NCI-H128 (cell line): ENCODE results near the gene SMARCA5.

ENCODE experiments used
- DNase-seq: peaks from one replicate; lab custom pipeline; 2025; ENCODE audit not compliant: unreplicated experiment; lab: John Stamatoyannopoulos, UW

The SMARCA5 gene

DNA sequence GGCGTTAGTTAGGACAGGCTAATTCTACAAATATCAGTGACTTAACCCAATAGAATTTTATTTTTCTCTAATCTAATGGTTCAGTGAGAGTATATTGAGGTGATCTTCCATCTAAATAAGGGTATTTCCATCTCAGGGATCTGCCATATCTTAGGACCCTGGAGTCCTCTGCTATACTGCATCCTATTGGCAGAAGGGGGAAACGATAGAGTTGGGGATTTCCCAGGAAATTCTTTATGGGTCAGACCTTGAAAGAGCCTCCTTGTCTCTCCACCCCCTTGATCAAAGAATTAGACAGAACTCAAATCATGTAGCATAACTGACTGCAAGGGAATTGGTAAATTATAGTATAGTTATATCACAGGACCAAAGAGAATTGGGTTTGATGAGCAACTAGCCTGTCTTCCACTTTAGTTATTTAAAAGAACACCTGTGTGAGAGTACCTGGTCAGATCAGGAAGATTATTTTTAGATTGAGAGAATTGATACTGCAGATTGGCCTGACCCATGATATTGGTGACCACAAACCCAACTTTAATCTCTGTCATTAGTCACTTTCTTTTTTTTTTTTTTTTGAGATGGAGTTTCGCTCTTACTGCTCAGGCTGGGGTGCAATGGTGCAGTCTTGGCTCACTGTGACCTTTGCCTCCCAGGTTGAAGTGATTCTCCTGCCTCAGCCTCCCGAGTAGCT lies 25.6 kb downstream of the SMARCA5 start:
- no peak for DNase-seq

DNA sequence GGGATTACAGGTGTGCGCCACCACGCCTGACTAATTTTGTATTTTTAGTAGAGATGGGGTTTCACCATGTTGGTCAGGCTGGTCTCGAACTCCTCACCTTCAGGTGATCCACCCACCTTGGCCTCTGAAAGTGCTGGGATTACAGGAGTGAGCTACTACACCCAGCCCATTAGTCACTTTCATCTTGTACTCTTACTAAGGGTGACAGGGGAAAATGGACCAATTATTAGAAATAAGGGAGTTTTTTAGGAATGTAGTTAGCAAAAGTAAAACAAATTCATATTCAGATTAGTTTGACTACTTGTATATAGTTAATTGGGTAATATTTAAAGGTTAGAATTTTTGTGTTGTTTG lies 26.1 kb downstream of the SMARCA5 start:
- no peak for DNase-seq

DNA sequence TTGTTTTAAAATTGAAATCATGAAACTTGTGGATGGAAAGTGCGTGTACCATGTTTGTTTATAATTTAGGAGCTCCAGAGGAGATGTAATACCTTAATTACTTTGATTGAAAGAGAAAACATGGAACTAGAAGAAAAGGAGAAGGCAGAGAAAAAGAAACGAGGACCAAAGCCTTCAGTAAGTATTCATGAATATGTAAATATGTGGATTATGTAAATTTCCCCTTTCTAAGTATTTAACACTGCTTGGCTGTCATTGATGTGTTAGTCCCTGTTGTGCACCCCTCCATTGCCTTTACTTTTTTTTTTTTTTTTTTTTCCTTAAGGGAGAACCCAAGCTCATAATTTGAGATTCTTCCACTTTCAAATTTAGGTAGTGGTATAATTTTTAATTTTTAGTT lies 36.4 kb downstream of the SMARCA5 start:
- DNase-seq: no peak

DNA sequence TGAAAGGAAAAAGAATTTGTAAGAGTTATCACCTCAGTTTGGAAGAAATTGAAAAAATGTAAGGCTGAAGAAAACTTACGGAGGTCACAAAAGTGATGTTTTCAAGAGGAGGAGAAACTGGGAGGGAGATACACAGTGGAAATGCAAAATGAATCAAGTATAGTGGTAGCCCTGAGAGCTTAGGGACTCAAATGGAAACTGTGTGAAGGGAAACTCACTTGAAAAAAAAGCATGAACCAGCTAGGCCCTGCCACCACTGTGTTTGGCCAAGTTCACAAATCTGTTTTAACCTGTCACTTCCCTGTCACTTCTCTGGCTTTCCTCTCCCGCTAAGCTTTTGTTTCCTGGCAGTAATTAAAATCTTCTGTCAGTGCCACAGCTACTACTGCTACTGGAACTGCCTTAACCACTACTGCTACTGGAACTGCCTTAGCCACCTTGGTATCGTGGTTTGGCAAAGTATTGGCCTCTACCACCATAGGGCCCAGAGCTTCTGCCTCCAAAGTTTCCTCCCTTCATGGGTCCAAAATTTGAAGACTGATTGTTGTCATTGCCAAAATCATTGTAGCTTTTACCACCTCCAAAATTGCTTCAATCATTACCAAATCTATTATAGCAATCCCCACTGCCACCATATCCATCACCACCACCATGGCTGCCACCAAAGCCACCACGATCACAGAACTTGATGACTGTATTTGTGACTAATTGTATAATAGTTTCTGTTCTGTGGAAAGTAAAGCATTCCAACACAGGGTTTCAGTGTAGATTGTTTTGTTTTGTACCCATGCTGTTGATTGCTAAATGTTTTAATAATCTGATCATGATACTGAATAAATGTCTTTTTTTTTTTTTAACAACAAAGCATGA lies 41.5 kb downstream of the SMARCA5 start:
- DNase-seq: no peak

DNA sequence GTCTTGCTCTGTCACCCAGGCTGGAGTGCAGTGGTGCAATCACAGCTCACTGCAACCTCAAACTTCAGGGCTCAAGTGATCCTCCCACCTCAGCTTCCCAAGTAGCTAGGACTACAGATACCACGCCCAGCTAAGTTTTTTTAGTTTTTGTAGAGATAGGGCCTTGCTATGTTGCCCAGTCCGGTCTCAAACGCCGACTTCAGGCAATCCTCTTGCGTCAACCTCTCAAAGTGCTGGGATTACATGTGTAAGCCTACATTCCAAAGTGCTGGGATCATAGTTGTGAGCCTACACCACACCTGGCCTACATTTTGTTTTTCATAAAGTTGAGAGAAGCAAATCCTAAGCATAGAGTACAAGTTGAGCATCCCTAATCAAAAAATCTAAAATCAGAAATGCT lies 42.2 kb downstream of the SMARCA5 start:
- no peak for DNase-seq

DNA sequence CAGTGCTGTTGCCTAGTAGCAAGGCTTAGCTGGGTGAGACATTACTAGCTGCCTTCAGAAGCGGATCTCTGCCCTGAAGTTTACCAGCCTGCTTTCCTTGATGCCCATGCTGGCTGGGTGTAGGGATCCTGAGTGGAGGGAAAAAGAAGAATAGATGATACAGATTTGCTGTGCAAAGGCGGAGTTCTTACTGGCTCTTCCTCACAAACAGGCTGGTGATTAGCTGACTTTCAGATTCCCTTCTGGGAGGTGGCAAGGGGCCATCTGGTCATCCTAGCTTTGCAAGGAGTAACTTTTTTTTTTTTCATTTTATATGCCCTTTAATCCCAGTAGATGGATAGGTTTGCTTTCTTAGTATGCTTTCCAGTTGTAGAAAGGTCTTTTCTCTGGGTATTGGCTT lies 44.8 kb downstream of the SMARCA5 start:
- no peak for DNase-seq

DNA sequence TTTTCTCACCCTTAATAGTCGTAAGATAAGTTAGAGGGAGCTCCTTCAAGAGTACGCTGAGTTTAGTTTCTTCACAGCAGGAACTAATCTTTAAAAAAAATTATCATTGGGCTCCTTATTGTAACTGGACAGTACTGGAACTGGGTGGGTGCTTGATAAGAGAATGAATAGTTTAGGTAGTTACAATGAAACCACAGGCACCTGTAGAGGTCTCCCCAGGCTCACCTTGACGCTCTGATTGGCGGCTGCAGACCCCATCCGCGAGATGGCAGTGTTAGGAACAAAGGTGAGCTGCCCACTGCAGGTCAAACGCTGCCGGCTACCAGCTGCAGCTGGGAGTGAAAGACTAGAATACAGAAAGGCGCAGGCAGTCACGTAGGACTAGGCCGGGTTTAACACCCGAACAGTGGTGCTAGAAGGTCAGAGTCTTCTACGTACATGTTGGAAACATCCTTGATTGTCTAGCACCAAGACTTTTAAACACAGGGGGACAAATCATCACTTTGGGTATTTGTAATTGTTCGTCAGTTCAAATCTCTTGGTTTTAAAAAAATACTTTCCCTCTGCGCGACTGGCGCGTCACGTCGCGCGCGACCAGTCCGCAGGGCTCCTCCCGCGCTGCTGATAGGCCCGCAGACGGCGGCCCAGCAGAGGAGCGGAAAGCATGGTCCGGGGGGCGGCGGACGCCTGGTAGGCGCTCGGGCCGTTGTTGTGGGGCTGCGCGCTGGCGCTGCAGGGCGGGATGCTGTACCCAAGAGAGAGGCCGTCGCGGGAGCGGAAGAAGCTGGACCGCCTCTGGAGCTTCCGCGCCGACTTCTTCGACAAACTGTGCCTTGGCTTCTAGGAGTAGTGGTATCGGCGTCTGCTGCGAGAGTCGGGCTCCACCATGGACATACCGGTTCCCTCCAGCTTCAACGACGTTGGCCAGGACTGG lies 45.6 kb downstream of the SMARCA5 start:
- DNase-seq: peak; percentile 61

DNA sequence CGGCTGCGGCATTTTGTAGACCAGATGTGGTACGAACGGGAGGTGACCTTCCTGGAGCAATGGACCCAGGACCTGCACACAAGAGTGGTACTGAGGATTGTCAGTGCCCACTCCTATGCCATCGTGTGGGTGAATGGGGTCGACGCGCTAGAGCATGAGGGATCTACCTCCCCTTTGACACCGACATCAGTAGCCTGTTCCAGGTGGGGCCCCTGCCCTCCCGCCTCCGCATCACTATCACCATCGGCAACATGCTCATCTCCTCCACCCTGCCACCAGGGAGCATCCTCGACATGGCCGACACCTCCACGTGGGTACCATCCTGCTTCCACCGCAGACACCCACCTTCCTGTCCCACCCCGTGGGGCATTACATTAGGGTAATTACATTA lies 46.2 kb downstream of the SMARCA5 start:
- DNase-seq: no peak

DNA sequence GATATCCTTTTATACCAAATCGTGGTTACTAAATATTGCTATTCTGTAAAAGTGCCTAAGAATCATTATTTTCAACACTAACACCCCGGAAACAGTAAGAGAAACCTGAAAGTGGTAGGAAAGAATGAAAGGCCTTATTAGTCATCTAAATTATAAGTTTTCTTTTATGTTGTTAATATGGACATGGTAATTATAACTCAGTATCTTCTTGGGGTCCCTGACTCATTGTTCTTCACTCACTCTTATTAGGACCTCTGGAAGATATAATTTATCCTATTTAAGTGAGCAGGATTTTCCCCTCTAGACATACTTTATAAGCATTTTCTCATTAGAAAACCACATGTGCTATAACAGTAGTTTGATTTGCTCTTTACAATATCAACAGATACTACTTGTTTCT lies 51.0 kb downstream of the SMARCA5 start:
- DNase-seq: no peak

DNA sequence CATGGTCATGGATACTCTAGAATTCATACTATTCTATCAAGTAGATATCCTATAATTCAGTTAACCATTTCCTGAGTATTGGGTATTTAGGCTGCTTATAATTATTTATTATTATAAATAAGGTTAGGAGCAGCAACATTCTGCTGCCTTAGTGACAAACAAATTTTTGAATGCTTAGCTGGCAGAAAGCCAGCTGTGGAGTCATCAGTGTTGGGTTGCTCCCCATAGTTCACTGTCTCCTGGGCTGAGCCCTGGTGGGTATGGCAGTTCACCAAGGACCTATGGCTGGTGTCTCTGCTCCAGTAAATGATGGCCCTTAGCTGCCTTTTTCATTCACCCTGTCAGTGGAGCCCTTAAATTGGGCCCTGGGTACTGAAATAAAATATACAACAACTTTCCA lies 61.8 kb downstream of the SMARCA5 start:
- no peak for DNase-seq

DNA sequence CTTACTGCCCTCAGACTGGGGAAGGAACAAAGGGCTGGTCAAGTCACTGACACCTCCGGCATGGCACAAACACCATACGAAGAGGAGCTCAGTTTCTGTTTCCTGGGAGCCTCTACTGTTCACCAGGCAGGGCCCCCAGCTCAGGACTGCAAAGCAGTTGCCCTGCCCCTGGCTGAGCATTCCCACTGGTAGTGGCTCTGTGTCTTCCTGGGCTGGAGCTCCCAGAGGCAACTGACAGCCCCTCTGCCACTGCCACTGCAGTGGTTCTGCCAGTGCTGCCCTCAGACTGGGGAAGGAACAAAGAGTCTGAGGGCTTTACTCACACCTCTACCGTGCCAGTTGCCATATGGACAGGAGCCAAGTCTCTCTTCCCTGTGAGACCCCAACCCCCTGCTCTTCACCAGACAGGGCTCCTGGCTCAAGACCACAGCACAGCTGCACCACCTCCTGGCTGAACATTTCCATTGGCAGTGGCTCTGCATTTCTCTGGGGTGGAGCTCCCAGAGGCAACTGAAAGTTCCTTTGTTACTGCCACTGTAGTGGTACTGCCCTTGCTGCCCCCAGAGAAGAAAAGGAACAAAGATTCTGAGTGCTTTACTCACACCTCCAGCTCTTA lies 67.9 kb downstream of the SMARCA5 start:
- no peak for DNase-seq

DNA sequence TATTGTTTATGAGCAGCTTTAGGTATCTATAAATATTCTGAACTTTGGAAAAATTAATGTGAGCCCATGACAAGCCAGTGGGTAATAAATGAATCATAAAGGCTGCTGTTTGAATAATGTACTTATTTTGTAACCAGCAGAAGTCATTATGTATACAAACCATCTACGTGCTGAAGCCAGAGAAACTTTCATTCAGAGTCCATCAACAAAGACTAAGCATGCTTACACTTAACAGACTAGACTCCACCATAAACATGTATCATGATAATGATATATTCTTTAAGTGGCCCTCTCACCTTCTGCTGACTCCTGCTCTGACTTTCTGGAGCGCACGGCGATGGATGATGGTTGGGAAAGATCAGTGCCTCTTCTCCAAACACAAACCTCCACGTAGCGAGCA lies 72.0 kb downstream of the SMARCA5 start:
- DNase-seq: no peak

DNA sequence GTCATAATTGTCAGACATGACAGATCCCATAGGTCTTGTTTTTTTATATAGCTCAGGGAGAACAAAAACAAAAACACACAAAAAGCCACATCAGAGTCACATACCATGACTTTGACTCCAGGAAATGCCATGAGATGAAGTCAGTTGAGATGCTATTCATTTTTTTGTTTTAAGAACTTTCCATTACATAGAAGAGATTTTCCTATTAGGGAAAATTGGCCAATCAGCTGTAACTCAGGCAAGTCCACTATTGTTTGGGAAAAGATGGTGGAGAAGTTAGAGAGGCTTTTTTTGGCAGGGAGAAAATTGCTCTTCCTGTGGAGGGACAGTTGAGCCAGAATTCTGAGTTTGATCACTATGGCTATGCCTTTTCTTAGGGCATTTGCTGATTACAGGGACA lies 72.6 kb downstream of the SMARCA5 start:
- no peak for DNase-seq

DNA sequence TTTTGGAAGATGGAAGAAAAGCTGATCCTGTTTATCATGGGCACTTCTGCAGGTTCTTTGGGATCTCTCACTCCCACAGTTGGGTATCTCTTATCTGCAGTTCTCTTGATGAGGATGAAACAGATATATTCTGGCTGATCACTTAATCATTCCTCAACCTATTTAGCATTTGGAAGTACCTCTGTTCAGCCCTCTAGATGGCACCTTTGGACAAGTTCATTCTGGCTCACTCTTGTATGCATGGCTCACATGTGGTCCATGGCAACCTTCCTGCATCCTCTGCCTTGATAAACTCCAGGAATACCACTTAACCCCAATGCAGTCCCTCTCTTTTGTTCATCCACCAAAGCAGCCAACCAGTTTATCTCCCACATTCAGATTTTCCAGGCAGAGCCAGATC lies 74.2 kb downstream of the SMARCA5 start:
- no peak for DNase-seq

DNA sequence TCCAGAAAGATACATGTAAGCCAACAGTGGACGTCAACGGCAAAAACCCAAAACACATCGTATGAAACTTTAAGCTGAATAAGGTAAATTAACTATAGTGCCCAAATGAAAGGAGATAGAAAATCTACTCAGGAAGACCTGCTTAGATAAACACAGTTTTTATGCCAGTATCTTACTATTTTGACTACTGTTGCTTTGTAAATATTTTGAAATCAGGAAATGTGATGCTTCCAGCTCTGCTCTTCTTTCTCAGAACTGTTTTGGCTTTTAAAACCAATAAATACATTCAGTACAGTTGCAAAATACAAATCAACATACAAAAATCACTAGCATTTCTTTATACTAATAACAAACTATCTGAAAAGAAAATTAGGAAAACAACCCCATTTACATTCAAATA lies 83.8 kb downstream of the SMARCA5 start:
- DNase-seq: no peak

DNA sequence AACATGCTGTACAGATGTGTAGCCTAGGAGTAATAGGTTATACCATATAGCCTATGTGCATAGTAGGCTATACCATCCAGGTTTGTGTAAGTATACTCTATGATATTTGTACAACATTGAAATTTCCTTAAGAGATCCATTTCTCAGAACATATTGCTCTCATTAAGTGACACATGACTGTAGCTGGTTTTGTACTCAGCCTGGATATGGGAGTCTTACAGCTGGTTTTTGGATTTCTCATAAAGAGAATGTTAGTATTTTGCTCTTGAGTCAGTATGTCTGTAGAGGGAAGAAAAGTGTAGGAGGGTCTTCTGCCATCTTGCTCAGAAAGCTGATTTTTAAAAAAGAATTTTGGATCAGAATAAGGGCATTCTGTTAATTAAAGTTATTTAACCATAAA lies 85.3 kb downstream of the SMARCA5 start:
- no peak for DNase-seq

DNA sequence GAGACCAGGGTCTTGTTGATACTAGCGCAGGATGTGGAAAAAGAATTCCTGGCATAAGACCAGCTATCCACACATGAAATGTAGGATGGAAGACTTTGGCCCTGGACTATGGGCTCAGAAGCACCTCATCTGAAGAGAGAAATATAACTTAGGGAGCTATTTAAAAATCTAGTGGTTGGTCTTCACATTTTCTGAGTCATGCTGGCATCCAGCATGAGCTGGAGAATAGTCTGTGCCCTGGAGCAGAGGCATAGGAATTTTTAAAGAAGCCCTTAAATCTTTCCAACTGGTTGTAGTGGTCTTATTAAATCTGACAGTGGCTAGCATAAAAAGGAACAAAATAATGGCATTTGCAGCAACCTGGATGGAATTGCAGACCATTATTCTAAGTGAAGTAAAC lies 86.3 kb downstream of the SMARCA5 start:
- DNase-seq: no peak

DNA sequence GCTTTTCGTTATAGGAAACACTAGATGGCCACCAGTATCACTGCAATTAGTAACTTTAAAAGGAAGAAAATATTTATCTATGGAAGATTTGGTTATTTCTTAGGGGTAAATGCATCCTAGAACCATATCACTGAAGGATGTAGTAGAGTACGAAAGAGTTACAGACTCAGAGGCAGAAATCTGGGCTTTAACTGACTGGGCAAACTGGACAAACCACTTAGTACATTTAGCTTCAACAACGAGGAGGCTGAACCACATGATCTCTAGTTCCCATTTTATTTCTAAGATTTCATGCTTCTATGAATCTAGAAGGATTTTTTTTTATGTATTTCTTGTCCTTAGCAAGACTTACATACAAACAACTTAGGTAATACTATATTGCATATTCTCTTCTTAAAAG lies 93.0 kb downstream of the SMARCA5 start:
- DNase-seq: no peak
